GM23338 (cell line): ENCODE results near the gene BDH1.

Experiments
- CREB1 ChIP-seq: fragments of 250-450 bp; sonication (Bioruptor Pico); IDR thresholded peaks from 2 replicates; pipeline ENCODE4 v1.5.0; 2020; ENCODE audit warnings: low read depth, mild to moderate bottlenecking, moderate library complexity
- CTCF ChIP-seq, 2 experiments: fragments of 200-600 bp in 1 of 2; sonication (generic) in 1 of 2; conservative IDR thresholded peaks; 2 replicates each; pipeline versions ENCODE4 v1.5.1 to v1.6.1; 2016 to 2017; ENCODE audit warnings: antibody characterized with exemption in 2 of 2, low read depth in 2 of 2, mild to moderate bottlenecking in 2 of 2, moderate library complexity in 1 of 2
- ETS1 ChIP-seq: IDR thresholded peaks from 2 replicates; pipeline ENCODE4 v1.6.1; 2016; ENCODE audit warnings: antibody characterized with exemption
- EZH2 ChIP-seq: fragments of 200-600 bp; sonication (generic); IDR thresholded peaks from one replicate; pipeline ENCODE4 v1.8.0; 2017; ENCODE audit warnings: antibody characterized with exemption, mild to moderate bottlenecking, low read depth; ENCODE audit not compliant: unreplicated experiment
- EZH2phosphoT487 ChIP-seq: fragments of 200-600 bp; sonication (generic); IDR thresholded peaks from one replicate; pipeline ENCODE4 v1.8.1; 2018; ENCODE audit warnings: antibody characterized with exemption; ENCODE audit not compliant: unreplicated experiment
- JUNB ChIP-seq: IDR thresholded peaks from one replicate; pipeline ENCODE4 v1.6.1; 2016; ENCODE audit warnings: antibody characterized with exemption; ENCODE audit not compliant: unreplicated experiment
- NANOG ChIP-seq: IDR thresholded peaks from 2 replicates; pipeline ENCODE4 v1.6.1; 2016; ENCODE audit warnings: antibody characterized with exemption, borderline replicate concordance
- POLR2AphosphoS5 ChIP-seq: IDR thresholded peaks from 2 replicates; pipeline ENCODE4 v1.6.1; 2016; ENCODE audit warnings: antibody characterized with exemption, low read depth
- REST ChIP-seq: IDR thresholded peaks from one replicate; pipeline ENCODE4 v1.6.1; 2018; ENCODE audit warnings: antibody characterized with exemption; ENCODE audit not compliant: unreplicated experiment
- STAT1 ChIP-seq: IDR thresholded peaks from one replicate; pipeline ENCODE4 v1.6.1; 2016; ENCODE audit warnings: antibody characterized with exemption; ENCODE audit not compliant: unreplicated experiment
- ZNF114 ChIP-seq: fragments of 250-450 bp; sonication (Bioruptor Pico); IDR thresholded peaks from 2 replicates; pipeline ENCODE4 v1.5.0; 2020; ENCODE audit warnings: mild to moderate bottlenecking, moderate library complexity
- ZNF462 ChIP-seq: fragments of 250-450 bp; sonication (Bioruptor Pico); IDR thresholded peaks from 2 replicates; pipeline ENCODE4 v1.5.0; 2020; ENCODE audit warnings: mild to moderate bottlenecking, moderate library complexity

- TF ChIP-seq CTCF (conservative IDR thresholded peaks at IDR 0.05; ENCODE audit: low read depth in 2 of 2) (no peak), ZNF114 (no peak), REST (no peak), EZH2 (no peak), POLR2AphosphoS5 (no peak), CREB1 (CRISPR knock-in tag) (no peak), STAT1 (no peak), EZH2phosphoT487 (no peak), ZNF462 (CRISPR knock-in tag) (no peak), ETS1 (no peak), NANOG (no peak), JUNB (no peak)
These were observed 41.6 kb downstream of the BDH1 start for GRCh38 chr3:197513953-197514785.
